ENCODE data around the gene PDLIM7. TPM values are rescaled to one million over a fixed set of nuclear protein-coding genes. Genes with fewer than 3 reads are reported as not detected.

PDLIM7 gene
- total and polyA plus RNA-seq, 4 donors = 49.2 to 124 (median 83.5) TPM

DNA sequence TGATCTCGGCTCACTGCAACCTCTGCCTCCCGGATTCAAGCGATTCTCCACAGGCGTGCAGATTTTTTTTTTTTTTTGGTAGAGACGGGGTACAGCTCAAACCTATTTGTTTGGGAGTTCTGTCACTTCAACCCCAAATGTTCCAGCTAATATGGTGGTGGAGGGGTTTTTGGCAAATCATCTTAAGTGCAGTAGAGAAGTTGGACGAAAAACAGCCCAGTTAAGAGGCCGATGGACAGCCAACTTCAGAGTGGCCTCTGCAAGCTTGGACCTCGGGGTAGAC lies 51.5 kb downstream of the PDLIM7 start:
- Histone ChIP-seq H3K27me3 (ENCODE audit: control insufficient read depth in 3 of 3, insufficient read depth in 3 of 3, low read length in 2 of 3) (peaks cover 0 to 9% (median 8%) of the 10 kb centered on the region in 3 donors), H3K9ac (ENCODE audit: insufficient read depth in 1 of 2, low read length in 2 of 2) (no peak overlapping the region), H3K4me1 (ENCODE audit: control insufficient read depth in 5 of 5, insufficient read depth in 5 of 5, low read length in 5 of 5) (peaks cover 0 to 16% (median 11%) of the 10 kb centered on the region in 5 donors), H3K27ac (ENCODE audit: low read depth in 1 of 2, low read length in 1 of 2) (no peak overlapping the region), H3K36me3 (ENCODE audit: control insufficient read depth in 4 of 4, insufficient read depth in 4 of 4, low read length in 4 of 4) (peaks cover 0 to 19% (median 0%) of the 10 kb centered on the region in 4 donors), H3K9me3 (ENCODE audit: control insufficient read depth in 4 of 4, insufficient read depth in 3 of 4, low read length in 3 of 4) (no peaks in the 10 kb centered on the region), H3K4me3 (no peak overlapping the region)
- ATAC-seq (ENCODE audit: insufficient read depth, low FRiP score) (no peak), DNase-seq (peak in 2 of 3 donors; percentile 41 to 42)
- TF ChIP-seq, protein P1, sequence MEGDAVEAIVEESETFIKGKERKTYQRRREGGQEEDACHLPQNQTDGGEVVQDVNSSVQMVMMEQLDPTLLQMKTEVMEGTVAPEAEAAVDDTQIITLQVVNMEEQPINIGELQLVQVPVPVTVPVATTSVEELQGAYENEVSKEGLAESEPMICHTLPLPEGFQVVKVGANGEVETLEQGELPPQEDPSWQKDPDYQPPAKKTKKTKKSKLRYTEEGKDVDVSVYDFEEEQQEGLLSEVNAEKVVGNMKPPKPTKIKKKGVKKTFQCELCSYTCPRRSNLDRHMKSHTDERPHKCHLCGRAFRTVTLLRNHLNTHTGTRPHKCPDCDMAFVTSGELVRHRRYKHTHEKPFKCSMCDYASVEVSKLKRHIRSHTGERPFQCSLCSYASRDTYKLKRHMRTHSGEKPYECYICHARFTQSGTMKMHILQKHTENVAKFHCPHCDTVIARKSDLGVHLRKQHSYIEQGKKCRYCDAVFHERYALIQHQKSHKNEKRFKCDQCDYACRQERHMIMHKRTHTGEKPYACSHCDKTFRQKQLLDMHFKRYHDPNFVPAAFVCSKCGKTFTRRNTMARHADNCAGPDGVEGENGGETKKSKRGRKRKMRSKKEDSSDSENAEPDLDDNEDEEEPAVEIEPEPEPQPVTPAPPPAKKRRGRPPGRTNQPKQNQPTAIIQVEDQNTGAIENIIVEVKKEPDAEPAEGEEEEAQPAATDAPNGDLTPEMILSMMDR (IDR thresholded peaks at IDR 0.05; ENCODE audit: control extremely low read depth, extremely low read depth) = no peak
- WGBS, 2 donors = 4 to 7% methylated on average over 8 of the region's 8 CpGs

DNA sequence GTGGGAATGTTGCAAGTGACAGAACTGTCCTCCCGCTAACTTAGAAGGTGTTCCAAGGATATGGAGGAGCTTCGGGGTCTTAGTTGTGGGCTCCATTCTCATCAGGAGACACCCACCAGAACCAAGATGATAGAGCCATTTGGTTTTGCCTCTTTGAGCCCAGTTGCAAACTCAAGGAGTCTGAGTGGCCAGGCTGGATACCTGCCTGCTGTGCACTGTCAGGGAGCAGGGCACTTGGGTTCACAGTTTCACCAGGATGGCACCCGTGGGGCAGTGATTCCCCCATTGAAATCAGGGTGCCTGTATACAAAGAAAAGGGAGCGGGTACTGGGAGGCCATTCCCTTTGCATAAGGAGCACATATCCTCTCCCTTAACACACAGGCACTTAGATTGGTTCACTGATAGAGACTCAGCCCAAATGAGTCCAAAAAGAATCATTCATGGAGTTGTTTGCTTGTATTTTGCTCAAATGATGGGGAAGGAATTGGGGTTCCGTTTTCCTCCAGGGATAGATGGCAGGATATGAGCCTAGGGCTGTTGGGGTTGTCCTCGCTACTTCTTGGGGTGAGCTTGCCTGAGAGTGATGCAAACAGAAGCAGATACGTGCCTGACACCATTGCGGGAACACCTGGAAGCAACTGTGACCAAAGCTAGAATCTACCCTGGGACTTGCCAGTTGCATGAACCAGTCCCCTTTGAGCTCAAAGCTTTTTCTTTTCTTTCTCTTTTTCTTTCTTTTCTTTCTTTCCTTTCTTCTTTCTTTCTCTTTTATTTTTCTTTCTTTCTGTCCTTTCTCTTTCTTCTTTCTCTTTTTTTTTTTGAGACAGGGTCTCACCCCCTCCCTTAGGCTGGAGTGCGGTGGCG lies 52.1 kb downstream of the PDLIM7 start:
- Histone ChIP-seq H3K27me3 (ENCODE audit: control insufficient read depth in 3 of 3, insufficient read depth in 3 of 3, low read length in 2 of 3) (peaks cover 0 to 9% (median 8%) of the 10 kb centered on the region in 3 donors), H3K27ac (ENCODE audit: low read depth in 1 of 2, low read length in 1 of 2) (no peak overlapping the region), H3K4me3 (no peak overlapping the region), H3K9me3 (ENCODE audit: control insufficient read depth in 4 of 4, insufficient read depth in 3 of 4, low read length in 3 of 4) (no peaks in the 10 kb centered on the region), H3K4me1 (ENCODE audit: control insufficient read depth in 5 of 5, insufficient read depth in 5 of 5, low read length in 5 of 5) (peaks cover 0 to 16% (median 11%) of the 10 kb centered on the region in 5 donors), H3K36me3 (ENCODE audit: control insufficient read depth in 4 of 4, insufficient read depth in 4 of 4, low read length in 4 of 4) (peaks cover 0 to 24% (median 2%) of the 10 kb centered on the region in 4 donors), H3K9ac (ENCODE audit: insufficient read depth in 1 of 2, low read length in 2 of 2) (no peak overlapping the region)
- no peak for DNase-seq
- WGBS, 2 donors = 50 to 52% methylated on average over 10 of the region's 10 CpGs
- ATAC-seq (ENCODE audit: insufficient read depth, low FRiP score) = no peak
- TF ChIP-seq, protein P1 (IDR thresholded peaks at IDR 0.05; ENCODE audit: control extremely low read depth, extremely low read depth) = no peak

DNA sequence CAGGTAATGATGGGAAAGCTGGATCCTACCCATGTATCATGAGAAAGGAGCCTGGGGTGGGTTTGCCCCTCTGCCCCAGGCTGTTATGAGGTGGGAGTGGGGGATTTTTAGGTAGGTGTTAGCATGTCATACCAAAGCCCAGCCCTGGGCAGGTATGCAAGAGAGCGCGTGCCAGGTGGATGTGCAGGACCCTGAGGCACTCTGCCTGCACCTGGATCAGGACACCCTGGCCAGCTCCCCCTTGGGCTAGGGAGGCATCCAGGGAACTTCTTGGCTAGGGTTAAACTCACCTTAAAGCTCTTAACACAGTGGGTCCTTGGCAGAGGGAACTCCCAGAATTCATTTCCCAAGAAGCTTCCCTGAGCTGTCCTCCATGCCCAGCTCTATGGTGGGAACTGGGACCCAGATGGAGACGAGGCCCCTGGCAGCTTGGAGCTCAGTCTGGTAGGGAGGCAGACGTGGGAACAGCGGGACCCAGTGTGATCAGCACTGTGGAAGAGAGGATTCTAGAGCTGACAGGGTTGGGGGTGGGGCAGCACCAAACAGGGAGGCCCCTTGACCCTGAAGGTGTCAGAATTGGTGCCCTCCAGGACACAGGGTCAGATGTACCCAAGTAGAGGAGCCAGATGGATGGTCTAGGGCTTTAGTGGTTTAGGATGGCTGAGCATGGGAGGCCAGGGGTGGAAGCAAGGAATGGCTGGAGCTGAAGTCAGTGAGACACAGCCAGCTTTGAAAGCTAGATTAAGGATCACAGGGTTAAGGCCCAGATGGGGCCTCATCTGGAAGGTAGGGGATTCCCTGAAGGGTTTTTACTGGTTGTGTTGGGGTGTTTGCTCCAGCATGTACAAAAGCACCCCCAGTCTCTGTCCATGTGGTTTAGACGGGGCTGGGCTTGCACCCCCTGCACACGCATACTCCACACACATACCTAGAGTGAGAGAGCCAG lies 53.0 kb downstream of the PDLIM7 start:
- ATAC-seq (ENCODE audit: insufficient read depth, low FRiP score) = no peak
- peaks cover 0 to 9% (median 8%) of the 10 kb centered on the region in 3 donors for H3K27me3 ChIP-seq (ENCODE audit: control insufficient read depth in 3 of 3, insufficient read depth in 3 of 3, low read length in 2 of 3)
- no peak for DNase-seq
- no peak overlapping the region for H3K27ac ChIP-seq (ENCODE audit: low read depth in 1 of 2, low read length in 1 of 2)
- H3K9ac ChIP-seq (ENCODE audit: insufficient read depth in 1 of 2, low read length in 2 of 2) = no peak overlapping the region
- H3K4me1 ChIP-seq (ENCODE audit: control insufficient read depth in 5 of 5, insufficient read depth in 5 of 5, low read length in 5 of 5) = peaks cover 0 to 16% (median 11%) of the 10 kb centered on the region in 5 donors
- peaks cover 0 to 25% (median 4%) of the 10 kb centered on the region in 4 donors for H3K36me3 ChIP-seq (ENCODE audit: control insufficient read depth in 4 of 4, insufficient read depth in 4 of 4, low read length in 4 of 4)
- TF ChIP-seq, protein P1 (IDR thresholded peaks at IDR 0.05; ENCODE audit: control extremely low read depth, extremely low read depth) = no peak
- no peaks in the 10 kb centered on the region for H3K9me3 ChIP-seq (ENCODE audit: control insufficient read depth in 4 of 4, insufficient read depth in 3 of 4, low read length in 3 of 4)
- no peak overlapping the region for H3K4me3 ChIP-seq
- 64 to 73% methylated on average over 7 of the region's 7 CpGs for WGBS, 2 donors
